HG03575 (cell line): ENCODE data around the gene TLE3.

Experiments used
- ATAC-seq: cut with Tn5 transposase; IDR thresholded peaks from one replicate; pipeline ENCODE4 v1.9.1; 2021; ENCODE audit not compliant: unreplicated experiment, insufficient number of reproducible peaks, low FRiP score; ENCODE audit errors: extremely low read depth

The TLE3 gene

GRCh38 chr15:70055601-70056051 lies 42.1 kb downstream of the TLE3 start:
- no peak for ATAC-seq

DNA sequence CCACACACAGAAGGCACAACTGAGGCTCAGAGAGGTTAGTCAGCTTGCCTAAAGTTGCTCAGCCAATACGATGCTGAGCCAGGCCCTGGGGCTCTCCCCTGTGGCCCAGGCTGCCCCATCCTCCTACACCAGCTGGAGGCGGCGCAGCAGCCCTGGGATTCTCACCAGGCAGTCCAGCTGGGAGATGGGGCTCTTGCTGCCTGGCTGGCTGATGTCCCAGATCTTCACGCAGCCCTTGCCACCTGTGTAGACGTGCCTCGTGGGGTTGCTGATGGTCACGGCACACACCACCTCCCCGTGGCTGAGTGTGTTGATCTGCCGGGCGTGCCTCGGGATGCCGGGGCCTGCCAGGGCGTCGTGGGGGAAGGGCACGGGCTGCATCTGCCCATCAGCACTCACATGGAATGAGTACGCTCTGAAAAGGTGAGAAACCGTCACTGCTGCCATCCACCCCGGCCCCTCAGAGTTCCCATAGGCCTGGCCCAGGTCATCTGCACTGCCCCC lies 42.8 kb downstream of the TLE3 start:
- no peak for ATAC-seq

DNA sequence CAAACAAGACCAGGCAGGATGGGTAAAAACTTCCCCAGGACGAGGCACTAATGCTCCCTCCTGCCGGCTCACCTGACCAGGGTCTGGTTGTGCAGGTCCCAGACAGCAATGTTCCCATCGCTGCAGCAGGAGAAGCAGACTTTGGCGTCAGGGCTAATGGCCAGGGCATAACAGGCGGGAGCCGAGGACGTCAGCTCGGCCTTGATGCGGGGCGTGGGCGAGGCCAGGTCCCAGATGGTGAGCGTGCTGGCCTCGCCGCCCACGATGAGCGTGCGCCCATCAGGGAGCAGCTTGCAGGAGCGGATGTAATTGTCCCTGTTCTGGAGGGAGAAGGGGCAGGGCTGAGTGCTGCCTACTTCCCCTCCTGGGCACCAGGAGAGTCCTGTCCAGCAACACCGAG lies 43.4 kb downstream of the TLE3 start:
- ATAC-seq, result no peak

DNA sequence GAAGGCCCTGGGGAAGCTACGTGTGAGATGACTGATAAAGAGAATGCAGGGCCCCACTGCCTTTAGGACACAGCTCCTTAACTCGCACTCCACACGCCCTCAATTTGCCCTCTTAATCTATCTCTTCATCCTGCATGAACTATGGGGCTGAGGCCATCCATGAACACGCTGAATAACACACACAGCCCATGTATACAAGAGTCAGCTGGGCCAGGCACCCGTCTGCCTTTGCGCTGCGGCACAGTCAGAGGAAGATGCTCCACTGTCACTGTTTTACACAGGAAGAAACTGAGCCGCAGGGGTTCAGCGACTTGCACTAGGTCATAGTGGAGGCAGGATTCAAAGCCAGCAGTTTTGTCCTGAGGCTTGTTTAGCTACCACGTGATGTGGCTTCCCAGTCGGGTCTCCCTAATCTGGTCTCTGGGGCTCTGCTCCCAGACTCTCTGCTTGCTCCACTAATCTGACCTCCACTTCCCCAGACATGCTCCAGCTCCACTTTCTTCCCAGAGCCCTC lies 43.9 kb downstream of the TLE3 start:
- no peak for ATAC-seq

DNA sequence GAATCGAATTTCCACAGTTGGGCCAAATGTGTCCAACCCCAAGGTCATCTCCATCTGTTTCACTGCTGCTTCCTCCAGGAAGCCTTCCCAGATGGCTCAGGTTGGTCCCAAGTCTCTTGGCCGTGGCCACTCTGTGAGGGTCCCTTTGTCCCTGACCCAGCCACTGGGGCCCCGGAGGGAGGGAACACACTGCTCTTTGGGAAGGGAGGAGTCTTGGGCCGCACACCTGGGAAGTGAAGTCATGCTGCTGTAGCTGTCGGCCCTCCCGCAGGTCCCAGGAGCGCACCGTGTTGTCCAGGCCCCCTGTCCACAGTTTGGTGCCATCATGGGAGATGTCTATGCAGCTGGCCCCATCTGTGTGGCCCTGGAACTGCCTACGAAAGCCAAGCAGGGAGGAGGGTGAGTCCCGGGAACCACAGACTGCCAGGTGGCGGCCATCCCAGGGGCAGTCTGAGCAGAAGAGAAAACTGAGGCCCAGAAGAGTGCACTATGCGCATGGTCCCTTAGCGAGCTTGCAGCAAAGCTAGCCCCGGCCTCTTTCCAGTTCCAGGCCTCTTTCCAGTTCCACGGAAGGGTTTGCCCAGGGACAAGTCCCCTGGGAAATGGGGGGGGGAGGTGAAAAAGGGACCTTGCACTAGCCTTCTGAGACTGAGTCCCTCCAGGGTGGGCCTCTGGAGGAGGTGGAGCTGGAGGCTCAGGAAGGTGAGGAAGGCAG lies 44.6 kb downstream of the TLE3 start:
- no peak for ATAC-seq

DNA sequence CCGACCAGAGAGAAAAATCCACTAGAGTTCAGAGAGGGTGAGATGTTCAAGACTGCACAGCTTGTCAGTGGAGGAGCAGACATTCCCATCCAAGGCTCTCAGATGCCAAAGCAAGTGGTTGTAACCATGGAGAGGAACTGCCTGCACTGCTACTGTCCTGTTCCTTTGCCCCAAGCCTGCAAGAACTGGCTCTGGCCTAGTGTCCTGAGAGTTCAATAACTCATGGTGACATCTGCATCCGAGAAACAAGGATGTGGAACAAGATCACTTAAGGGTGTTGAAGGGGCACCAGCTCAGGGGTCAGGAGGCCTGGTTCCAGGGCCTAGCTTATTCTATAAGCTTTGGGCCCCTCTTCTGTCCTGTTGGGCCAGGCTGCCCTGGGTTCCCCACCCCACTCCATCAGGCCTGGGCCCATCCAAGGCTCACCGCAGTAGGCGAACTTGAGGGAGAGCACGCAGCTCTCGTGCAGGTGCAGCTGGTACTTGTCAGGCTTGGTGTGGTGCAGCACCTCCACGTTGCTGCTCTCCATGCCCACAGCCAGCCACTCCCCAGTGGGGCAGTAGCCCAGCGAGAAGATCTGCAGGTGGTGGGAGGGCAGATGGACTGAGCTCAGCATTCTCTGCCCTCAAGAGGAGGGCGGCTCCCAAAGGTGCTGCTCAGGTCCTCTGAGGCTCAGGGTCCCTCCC lies 45.6 kb downstream of the TLE3 start:
- ATAC-seq, result no peak

- no peak for ATAC-seq
Observed at GRCh38 chr15:70050970-70051369, 46.7 kb downstream of the TLE3 start.

DNA sequence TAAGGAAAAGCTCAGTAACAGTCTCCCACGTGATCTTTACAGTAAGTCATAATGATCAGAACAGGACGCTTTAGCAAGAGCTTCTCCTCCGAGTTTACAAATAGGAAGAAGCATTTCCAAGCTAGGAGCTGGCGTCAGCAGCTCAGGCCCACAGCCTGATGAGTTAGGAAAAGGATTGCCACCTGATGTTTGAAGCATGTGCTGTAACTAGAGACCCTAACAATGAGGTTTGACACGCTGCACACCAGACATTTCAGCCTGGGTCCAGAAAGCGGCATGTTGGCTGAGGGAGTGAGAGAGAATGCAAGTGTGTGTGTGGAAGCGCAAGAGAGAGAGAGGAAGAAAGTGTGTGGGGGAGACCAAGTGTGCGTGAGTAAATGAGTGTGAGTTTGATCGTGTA lies 47.3 kb downstream of the TLE3 start:
- ATAC-seq, result no peak

GRCh38 chr15:70049701-70050301 lies 47.9 kb downstream of the TLE3 start:
- ATAC-seq, result no peak

DNA sequence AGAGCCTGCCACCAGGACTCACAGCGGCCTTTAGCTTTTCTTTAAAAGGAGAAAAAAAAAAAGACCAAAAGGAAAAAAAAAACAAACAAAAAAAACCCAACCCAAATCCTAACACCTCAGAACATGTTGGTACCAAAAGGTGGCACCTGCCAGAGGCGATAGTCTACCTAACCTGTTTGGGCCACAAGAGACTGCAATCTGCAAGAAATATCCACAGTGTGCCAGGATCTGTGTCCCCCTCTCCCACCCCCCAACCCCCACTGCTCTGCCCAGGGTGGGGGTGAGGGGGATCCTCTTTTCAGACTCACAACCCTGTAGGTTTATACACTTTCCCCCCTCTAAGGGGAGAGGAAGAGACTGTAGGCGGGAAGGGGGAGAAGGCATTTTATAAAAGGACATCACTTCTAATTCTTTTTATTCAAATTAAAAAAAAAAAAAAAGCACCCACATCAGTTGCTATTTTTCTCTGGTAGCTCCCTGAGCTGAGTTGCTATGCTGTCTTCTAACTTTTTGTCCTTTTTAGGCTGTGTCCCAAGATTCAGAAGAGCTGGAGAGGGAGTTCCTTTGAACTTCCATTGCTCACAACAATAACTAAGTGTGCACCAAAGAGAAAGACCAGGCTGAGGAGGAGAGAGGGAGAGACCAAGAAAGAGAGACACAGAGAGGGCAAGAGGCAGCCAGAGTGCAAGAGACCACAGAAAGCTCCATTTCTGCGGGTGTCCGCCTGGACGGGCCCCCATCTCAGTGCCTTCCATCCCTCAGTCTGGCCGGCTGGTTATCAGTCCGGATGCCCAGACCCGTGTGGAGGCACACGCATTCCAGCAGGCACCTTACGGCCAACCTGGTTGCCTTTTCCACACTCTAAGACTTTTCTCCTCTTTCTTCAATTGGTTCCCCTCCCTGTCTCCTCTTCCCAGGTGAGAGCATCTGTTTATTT lies 48.9 kb downstream of the TLE3 start:
- no peak for ATAC-seq

DNA sequence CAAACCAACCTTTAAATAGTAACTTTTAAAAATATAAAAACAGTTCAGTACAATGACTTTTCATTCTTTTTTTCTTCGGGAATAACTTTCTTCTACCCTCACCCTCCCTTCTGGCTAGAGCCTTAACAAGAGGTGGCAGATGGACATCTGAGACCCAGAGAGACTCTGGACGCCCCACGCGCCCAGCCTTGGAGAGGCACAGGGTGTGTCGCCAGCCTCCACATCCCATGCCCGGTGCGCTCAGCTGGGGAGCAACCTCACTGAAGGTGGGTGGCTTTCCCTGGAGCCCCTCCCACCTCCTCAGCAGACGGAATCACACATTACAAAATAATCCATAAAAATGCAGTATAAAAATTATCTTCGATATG lies 49.5 kb downstream of the TLE3 start:
- ATAC-seq, result no peak

DNA sequence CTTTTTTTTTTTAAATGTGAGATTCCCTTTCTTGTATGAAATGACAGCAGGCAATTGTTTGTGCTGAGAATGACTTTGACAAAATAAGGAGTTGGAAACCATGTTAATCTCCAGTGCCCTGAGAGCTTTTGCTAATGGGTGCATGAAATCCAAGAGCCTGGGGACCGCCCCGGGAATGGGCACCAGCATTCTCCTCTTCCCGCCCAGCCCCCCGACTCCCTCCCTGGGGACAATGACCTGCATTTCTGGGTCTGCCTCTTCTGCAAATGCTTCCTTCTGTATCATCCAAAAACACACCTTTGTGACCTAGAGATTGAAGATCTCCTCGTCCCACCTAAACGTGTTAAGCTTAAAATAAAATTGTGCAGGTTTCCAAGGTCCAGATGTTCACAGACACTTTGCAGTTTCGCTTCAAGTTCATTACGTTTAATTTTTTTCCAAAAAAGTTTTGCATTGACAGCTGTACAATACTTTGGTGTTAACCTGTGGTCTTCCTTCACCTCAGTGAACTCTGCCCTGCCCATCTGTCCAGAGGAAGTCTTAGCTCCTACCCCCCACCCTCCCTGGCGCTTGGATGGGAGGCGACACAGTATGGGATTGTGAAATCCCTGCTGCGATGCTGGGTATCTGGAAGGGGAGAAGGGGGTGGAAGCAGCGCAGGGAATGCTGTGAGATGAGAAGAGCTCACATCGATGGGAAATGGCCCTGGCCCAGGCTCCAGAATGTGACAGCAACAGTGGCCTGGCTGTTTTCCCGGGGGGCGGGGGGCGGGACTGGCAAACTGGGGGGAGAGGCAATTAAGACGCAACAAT lies 50.1 kb downstream of the TLE3 start:
- no peak for ATAC-seq

DNA sequence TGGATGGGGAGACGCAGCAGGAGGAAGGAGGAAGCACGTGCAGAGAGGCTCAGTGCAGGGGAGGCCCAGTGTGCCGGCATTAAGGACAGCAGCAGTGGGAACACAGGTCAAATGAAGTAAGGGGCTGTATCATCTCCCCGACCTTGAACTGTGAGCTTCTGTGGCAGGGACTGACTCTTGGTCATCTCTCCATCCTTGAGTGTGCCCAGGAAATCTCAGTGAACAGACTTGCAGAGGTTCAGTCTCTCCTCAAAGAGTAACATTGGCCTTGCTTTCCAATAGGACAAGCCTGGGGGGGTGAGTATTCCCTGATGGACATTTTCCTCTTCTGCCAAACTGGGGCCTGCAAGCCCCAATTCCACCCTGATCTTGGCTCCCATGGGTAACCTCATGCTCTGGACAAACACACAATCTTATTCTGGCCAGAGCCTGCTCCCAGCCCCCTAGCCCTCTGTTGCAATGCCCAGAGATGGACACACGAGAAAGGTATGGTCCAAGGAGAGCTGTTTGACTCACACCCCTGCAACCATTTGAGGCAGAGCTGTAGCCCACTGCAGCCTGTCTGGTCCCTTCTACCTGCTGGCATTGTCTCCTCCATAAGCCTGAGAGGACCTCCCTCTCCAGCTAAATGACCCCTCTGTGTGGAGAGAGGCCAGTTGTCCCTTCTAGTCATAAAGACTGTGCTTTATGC lies 50.9 kb downstream of the TLE3 start:
- no peak for ATAC-seq

GRCh38 chr15:70045045-70045444 lies 52.7 kb downstream of the TLE3 start:
- no peak for ATAC-seq

DNA sequence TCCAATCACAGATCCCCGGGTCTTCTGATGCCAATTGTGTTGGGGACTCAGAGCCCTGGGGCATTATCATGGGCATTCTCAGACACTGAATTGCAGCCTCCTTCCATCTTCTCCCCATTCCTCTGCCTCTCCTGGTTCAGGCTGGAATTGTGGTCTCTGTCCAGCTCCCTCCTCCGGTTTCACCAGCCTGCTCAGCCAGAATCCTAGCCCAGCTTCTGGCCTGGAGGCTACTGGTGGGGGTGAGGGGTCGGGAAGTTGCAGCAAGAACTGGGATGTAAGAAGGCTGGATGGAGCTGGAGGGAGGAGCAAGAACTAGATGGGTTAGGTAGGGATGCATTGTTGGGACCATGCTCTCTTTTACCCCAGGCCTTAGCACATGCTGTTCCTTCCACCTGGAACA lies 53.5 kb downstream of the TLE3 start:
- ATAC-seq, result no peak

- ATAC-seq, result no peak
Observed at GRCh38 chr15:70043590-70043989, 54.1 kb downstream of the TLE3 start.

DNA sequence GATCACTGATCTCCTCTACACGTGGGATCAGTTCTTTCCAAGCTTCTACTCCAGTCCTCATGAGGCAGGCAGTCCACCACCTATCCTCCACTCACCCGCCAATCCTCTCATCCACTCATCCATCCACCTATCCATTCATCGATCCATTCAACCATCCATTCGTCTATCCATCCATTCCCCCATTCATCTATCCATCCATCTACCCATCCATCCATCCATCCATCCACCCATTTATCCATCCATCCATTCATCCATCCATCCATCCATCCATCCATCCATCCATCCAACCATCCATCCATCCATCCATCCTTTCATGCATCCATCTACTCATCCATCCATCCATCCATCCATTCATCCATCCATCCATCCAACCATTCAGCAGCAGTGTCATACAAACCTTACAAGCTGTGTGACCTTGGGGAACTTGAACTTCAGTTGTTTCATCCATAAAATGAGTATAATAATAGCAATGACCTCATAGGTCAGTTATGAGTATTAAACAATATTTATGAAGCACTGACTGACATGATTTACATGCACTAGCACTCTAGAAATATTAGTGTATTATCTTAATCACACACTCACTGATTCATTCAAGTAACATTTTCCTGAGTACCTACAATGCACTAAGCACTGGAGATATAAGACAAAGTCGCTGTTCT lies 55.0 kb downstream of the TLE3 start:
- ATAC-seq, result no peak
